ENCODE data around the gene ASXL2. TPM values are rescaled to one million over a fixed set of nuclear protein-coding genes. Genes with fewer than 3 reads are reported as not detected.

ASXL2 gene
- polyA plus RNA-seq, 1 experiment, result 14.0 TPM

DNA sequence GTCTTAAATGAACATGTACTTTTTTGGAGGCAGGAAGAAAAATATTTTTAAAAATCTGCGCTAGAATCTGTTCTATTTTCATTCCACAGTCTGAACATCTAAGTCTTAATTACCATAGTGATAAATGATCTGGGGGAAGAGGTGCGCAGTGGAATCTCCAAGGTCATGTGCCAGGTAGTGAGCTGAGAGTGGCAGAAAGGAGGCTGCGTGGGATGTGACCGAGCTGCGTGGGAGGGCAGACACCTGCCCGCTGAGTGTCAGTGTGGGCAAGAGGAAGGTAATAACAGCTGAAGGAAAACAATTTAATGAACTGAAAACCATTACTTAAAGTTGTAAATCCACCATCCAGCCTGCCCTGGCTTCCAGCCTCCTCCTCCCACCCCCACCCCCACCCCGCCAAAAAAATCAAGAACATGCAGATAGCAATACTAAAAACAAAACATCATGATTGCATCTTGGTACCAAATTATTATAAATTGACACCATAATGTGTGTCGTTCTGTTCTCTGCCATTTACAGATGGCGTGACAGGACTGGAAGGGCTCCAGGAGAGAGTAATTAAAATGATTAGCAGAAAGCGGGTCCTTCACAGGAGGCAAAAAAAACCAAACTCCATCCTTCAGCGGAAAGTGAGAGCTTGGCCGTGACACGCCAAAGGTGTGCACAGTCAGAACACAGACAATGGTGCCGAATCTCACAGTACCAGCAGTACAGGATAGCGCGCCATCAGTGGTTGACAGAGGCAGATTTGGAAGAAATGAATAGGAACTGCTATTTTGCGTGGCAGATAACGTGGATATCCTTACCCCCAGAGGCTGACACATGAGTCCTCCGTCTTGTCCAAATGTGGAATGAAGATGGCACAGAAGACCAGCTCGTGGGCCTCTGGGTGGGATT, 193.5 kb downstream of the ASXL2 start:
- TF ChIP-seq CTCF (IDR thresholded peaks at IDR 0.05; ENCODE audit: low read depth, low read length), result no peak
- ChIA-PET POLR2A (no interaction called here), CTCF (interaction anchor here (0.6 kb wide), 1 partner anchor 16 kb away, joined by 3 read pairs; no protein-coding TSS in a partner anchor)
- Histone ChIP-seq H3K4me3 (ENCODE audit: low read depth, low read length) (no peak overlapping the region), H3K9me3 (ENCODE audit: control insufficient read depth, insufficient read depth, low read length) (no peaks in the 10 kb centered on the region), H3K27ac (ENCODE audit: low read depth, low read length) (no peak overlapping the region), H3K27me3 (ENCODE audit: control insufficient read depth, insufficient read depth, low read length) (peaks cover 8% of the 10 kb centered on the region)
- DNase-seq (ENCODE audit: low read depth, low spot score), result no peak

Small RNA genes lying within 50 kb of the gene (small RNA-seq; reads per million reads assigned to genes)
- gene NDUFB4P4 (ENCODE audit: insufficient read length, low read depth), result not detected
- not detected for gene RF00019 (ENCODE audit: insufficient read length, low read depth)

Other genes with a start within 250 kb of the ASXL2 start
- gene DTNB, start 204.9 kb downstream of the ASXL2 start, polyA plus RNA-seq (2011; rRNA removed), result 12.1 and 12.5 TPM in 2 replicates
- gene KIF3C, start 104.0 kb upstream of the ASXL2 start, polyA plus RNA-seq (2011; rRNA removed), result 8.0 and 9.5 TPM in 2 replicates
- 116 and 178 TPM in 2 replicates for gene RAB10, start 155.6 kb upstream of the ASXL2 start, polyA plus RNA-seq (2011; rRNA removed)

All from AG04450 (cell line).